Caki2 (cell line): ENCODE results near the gene COBLL1. TPM values are rescaled to one million over a fixed set of nuclear protein-coding genes. Genes with fewer than 3 reads are reported as not detected.
A peak's percentile ranks its signal among the peaks of the same experiment; 100 is the strongest.
"Not testable (repeated sequence)": the region's sequence is repeated elsewhere in the genome, so short reads cannot be mapped to it uniquely, and the experiment has no call there.

ENCODE experiments used
- DNase-seq: peaks from one replicate; pipeline ENCODE4 v3.0.0-alpha.2; 2015; ENCODE audit warnings: low read depth
- in situ Hi-C: cut with HindIII; loops from 2 replicates; pipeline ENCODE4 v1.10.0; 2016; ENCODE audit warnings: low sequenced_read_pairs, low pct_unique_long_range_greater_than_20kb, mixed read lengths
- total RNA-seq: library from RNA; depleted of rRNA; stranded (reverse); fragments of >200 nt; shearing (Covaris generic); gene quantifications from 2 replicates; pipeline ENCODE4 v1.2.3, GENCODE V29; 2014; ENCODE audit warnings: low replicate concordance

The COBLL1 gene
- total RNA-seq, 1 experiment from 2014 or later: 16.4 TPM

GRCh38 chr2:164771897-164772296, 69.7 kb downstream of the COBLL1 start:
- DNase-seq: no peak
- in situ Hi-C loops: no loop called here

GRCh38 chr2:164770421-164770916, 71.2 kb downstream of the COBLL1 start:
- in situ Hi-C loops: no loop called here
- no peak for DNase-seq

- in situ Hi-C loops: no loop called here
- DNase-seq: no peak
Observed at GRCh38 chr2:164766954-164767320, 74.7 kb downstream of the COBLL1 start.

GRCh38 chr2:164766216-164766953, 75.2 kb downstream of the COBLL1 start:
- in situ Hi-C loops: no loop called here
- no peak for DNase-seq

GRCh38 chr2:164764996-164765395, 76.6 kb downstream of the COBLL1 start:
- in situ Hi-C loops: no loop called here
- no peak for DNase-seq

- no peak for DNase-seq
- in situ Hi-C loops: no loop called here
Observed at GRCh38 chr2:164764474-164764873, 77.1 kb downstream of the COBLL1 start.

GRCh38 chr2:164763431-164763830, 78.2 kb downstream of the COBLL1 start:
- no peak for DNase-seq
- in situ Hi-C loops: no loop called here

GRCh38 chr2:164761737-164762460, 79.7 kb downstream of the COBLL1 start:
- DNase-seq: peak; percentile 23
- in situ Hi-C loops: no loop called here

- DNase-seq: peak; percentile 64
- in situ Hi-C loops: not testable (repeated sequence)
Observed at GRCh38 chr2:164761201-164761600, 80.4 kb downstream of the COBLL1 start.

- DNase-seq: no peak
- in situ Hi-C loops: no loop called here
Observed at GRCh38 chr2:164760179-164760578, 81.4 kb downstream of the COBLL1 start.

- no peak for DNase-seq
- in situ Hi-C loops: no loop called here
Observed at GRCh38 chr2:164757934-164758695, 83.5 kb downstream of the COBLL1 start.

- no peak for DNase-seq
- in situ Hi-C loops: no loop called here
Observed at GRCh38 chr2:164756773-164757172, 84.8 kb downstream of the COBLL1 start.

GRCh38 chr2:164755952-164756351, 85.7 kb downstream of the COBLL1 start:
- in situ Hi-C loops: no loop called here
- no peak for DNase-seq

GRCh38 chr2:164754157-164755093, 87.2 kb downstream of the COBLL1 start:
- DNase-seq: no peak
- in situ Hi-C loops: no loop called here

GRCh38 chr2:164752956-164753355, 88.7 kb downstream of the COBLL1 start:
- in situ Hi-C loops: no loop called here
- DNase-seq: no peak

GRCh38 chr2:164747783-164748433, 93.7 kb downstream of the COBLL1 start:
- in situ Hi-C loops: no loop called here

GRCh38 chr2:164747140-164747539, 94.5 kb downstream of the COBLL1 start:
- DNase-seq: no peak
- in situ Hi-C loops: no loop called here

More at GRCh38 chr2:164747783-164748433, 93.7 kb downstream of the COBLL1 start:
- no peak for DNase-seq
